Measurements from ENCODE around the gene FYN.
A peak's percentile ranks its signal among the peaks of the same experiment; 100 is the strongest.
"Not testable (repeated sequence)": the region's sequence is repeated elsewhere in the genome, so short reads cannot be mapped to it uniquely, and the experiment has no call there.

Gene FYN

DNA sequence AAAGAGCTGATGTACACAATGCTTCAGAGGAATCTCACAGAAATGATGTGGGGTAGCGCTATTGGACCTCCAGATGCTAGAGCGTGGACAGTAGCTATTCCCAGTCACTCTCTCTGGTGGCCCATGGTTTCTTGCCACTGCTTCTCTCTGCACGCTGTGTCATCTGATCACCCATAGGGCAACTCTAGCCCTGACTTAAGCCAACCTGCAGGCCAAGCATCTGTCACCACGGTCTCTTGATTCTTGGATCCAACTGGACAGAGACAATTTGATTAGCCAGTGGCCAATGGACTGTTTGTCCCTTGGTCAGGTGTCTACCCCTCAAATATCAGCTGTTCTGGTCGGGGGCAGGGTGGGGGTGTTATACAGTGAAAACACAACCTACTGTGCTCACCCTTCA, 225.2 kb downstream of the FYN start:
- DNase-seq: no peak

GRCh38 chr6:111646942-111647341, 226.3 kb downstream of the FYN start:
- DNase-seq: no peak

DNA sequence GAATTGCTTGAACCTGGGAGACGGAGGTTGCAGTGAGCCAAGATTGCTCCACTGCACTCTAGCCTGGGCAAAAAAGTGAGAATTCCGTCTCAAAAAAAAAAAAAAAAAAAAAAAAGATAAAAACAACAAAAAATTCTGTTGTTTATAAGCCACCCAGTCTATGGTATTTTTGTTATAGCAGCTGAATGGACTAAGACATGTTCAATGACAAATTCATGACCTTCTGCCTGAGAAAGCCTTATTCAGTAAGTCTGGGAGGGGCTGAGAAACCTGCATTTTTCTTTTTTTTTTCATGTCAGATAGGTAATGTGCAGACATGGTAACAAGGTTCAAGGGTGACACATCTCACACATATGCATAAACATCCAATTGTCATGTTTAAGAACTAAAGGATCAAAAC, 227.2 kb downstream of the FYN start:
- no peak for DNase-seq

DNA sequence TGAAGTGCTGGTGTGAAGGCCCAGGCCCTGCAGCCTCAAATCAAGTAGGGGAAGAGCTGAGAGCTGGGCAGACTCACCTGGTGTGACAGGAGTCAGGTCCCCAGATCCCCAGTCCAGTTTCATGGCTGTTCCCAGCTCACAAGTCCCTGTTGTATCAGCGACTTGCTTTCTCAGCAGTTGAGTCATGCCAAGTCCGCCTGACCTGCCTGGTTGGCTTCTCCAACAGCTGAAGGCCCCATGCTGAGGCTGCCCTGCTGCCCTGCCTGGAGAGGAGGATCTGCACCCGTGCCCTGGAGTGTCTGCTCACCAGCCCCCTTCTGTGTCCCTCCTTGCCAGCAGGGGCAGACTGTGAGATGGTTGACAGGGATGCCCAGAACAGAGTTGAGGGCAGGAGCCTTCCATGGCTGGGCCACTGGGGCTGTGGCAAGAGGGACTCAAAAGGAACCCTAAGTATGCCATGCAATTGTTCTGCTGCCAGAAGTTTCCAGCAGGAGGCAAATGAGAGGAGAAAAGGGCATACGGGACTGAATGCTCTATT, 228.3 kb downstream of the FYN start:
- no peak for DNase-seq

- DNase-seq: peak; percentile 32
Measured at GRCh38 chr6:111642463-111643158, 230.6 kb downstream of the FYN start.

- no peak for DNase-seq
Measured at GRCh38 chr6:111639266-111639665, 234.0 kb downstream of the FYN start.

- DNase-seq: not testable (repeated sequence)
Measured at GRCh38 chr6:111634981-111635380, 238.3 kb downstream of the FYN start.

DNA sequence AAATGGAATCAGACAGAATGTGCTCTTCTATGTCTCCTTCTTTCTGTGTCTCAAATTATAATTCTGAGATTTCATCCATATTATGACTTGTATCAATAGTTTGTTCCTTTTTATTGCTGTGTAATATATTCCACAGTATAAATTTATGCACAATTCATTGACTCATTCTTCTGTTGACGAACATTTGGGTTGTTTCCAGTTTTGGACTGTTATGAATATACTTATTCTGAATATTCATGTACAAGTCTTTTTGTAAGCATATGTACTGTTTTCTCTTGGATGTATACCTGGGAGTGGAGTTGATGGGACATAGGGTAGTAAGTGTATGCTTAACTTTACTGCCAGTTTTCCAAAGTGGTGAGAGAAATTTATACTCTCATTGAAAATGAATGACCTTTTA, 239.4 kb downstream of the FYN start:
- DNase-seq: no peak

DNA sequence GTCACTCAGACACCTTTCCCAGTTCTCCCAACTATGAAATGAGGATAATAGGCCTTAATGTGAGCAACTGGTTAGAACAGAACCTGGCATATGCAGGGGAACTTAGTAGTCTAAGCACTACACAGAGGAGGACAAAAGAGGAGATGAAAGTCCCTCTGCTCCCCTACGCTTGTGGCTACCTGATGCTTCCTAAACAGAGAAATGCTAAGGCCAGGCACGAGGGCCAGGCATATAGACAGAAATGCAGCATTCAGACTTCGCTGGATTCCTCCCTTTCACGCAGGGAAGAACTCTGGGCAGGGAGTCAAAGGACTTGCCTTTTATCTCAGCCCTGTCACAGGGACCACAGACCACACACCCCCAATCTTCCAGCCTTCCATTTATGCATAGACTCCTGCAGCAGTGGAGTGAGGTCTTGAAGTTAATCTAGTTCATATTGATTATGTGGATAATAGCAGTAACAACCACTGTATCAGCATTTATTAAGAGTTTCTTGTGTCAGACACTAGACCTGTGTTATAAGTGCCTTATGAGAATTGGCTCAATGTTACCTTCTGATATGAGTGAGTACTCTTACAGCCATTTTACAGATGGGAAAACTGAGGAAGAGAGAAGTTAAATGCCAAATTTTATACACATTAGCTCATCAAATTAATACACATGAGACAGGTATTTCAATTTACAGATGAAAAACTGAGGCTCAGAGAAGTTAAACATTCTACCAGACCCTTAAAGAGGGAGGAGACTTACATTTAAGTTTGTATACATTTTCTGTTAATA, 240.6 kb downstream of the FYN start:
- DNase-seq: no peak

DNA sequence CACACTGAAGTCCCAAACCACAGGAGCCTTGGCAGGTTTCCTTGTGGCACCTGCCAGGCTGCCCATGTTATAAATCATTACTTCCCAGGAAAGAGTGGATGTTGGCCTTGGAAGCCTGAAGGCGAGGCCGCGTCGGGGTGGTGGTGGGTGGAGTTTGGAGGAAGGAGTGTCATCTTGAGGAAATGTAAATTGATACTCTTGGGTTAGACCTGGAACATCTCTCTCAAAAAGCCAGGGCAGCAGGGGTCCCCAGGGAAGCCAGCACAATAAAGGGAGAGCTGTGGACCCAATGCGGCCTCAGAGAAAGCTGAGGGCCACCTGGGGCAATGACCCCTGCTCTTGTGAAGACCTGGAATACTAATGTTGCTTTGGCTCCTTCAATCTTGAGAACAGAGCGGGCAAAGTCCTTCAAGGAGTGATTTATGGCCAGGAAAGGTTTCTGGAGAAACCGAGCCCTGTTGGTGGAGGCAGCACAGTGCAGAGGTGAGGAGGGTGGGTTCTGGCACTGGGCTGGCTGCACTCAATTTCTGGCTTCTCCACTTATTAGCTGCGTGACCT, 241.3 kb downstream of the FYN start:
- DNase-seq: no peak

DNA sequence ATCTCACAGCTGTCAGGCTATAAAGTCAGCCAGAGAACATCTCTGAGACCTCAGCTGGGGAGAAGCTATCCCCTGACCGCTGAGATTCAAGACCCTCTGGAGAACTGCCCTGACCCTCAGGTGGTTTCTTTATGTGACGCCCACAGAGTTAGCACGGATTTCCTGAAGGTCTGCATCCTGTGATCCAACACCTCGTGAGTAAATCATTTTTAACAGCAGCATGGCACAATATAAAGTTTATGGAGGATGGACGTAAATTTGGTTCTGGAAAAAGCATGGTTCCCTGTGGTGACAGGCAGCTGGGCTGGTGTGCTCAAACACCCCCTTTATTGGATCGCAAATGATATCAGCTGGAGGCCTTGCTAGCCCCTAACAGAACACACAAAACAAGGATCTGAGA, 242.2 kb downstream of the FYN start:
- DNase-seq: no peak

DNA sequence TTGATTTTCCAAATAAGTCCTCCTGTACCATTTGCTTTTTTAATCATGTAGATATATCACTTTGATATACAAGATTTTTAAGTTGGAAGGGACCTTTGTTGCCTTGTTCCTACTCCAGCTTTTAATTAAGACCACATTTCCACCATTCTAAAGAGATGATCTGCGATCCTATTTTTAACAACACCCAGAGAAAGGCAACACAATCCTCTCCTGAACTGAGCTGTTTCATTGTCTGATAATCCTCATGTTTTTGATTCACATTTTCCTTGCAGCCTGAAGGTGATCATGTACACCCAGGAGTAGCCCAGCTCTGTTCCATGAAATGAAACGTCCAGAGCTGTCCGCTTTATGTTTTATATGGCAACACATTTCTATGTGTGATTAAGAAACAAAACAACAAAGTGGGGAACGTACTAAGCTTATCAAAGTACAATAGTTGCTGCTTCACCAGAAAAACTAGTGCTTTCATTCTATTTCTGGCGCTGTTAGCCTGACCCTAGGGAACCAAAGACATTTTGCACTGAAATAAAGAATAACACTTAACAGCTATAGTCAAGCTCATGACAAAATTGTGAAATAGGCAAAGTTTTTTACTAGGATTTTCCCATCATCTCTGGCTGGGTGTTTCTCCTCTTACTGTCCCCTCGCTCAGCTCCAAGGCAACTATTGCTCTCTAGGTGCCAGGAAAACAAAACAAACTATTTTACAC, 245.0 kb downstream of the FYN start:
- DNase-seq: no peak

GRCh38 chr6:111626441-111626840, 246.8 kb downstream of the FYN start:
- no peak for DNase-seq

DNA sequence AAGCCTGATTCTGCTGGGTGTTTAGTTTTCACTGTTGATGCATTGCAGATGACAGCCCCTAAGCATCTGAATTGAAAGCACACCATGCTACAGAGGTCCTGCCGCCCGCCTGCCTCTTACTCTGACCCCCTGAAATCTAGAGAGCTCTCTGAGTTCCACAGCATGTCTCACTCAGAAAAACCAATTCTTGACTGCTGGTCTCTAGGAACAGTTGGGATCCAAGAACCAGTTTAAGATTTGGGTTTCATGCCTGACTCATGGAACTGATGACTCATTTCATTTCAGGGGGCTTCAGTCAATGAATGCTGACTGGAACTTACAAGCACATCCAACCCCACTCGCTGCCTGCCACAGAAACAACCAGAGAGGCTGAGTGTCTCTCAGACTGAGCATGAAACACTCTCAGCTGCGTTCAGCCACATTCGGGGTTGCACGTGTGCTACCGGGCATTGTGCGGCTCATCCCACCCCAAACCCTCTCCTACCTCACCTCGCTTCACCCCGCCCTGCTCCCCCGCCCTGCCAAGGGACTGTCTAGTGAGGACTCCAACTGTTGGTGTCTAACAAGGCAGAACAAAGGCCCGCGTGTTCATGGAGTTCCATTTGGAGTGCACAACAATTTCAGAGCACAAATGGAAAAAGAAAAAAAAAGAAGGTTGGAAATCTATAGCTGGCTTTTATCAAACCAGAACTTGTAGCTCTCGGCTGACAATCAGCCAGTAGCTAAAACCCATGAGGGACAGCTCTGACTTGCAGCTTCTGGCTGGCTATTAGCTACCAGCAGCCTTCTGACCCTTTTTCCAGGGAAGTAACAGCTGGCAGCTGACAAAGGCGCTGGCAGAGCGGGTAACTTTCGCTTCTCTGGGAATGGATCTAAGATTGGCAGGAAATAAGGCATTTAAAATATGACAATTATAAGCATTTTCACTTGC, 247.5 kb downstream of the FYN start:
- DNase-seq: no peak

DNA sequence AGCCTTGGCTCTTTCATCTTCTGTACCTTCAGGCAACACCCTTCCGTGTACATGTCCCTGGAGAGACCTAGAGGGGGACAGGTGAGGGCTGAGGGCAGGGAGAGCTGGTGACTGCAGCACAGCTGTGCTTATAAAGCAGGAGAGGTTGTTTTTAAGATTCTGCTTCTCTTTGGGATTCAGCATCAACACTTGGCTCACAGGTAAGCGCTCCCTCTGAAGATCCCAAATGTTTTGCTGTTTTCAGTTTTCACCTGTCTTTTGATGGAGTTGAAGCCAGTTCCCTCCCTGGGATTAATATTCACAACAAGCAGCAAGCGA, 248.2 kb downstream of the FYN start:
- DNase-seq: no peak

- no peak for DNase-seq
Measured at GRCh38 chr6:111624401-111625098, 248.7 kb downstream of the FYN start.

DNA sequence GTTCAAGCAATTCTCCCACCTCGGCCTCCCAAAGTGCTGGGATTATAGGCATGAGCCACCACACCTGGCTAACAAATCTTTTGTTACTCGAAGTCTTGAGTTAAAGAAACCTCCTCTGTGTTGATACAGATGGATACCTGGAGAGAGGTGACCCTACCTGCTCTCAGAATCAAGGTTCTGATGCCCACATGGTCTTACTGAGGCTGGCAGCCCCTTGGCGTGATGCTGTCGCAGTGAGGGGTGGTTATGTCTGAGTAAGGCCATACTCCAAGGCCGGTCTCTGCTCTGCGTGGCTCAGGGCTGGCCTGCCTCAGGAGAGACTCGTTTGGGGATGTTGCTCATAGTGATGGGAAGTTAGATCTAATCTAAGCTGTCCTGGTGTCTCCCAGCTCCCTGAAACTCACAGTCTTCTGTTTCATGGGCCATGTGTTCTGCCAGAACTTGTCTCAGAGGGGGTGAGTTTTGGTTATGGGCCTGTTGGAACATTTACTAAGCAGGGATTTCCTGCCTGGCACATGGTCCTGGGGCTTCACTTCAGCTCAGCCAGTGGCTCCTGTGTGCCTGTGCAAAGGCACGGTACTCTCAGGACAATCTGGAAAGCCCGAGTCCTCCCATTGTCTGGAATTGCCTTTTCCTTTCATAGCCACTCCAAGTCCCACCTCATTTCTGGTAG, 250.1 kb downstream of the FYN start:
- no peak for DNase-seq

DNA sequence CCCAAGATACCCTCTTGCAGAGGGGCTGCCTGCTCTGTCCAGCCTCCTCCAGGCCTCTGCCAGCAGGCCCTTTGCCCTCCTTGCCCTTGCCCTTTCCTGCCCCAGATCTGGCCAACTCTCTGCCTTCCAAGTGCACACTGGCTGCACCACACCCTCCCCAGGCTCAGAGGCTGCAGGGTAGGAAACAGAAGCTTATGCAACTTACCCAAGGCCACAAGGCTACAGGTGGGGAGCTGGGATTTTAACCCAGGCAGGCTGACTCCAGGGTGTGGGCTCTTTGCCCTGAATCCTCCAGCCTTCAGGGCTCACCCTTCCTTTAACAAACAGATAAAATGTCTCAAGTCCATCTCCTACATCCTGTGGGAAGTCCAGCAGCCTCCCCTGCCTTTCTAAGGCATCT, 253.1 kb downstream of the FYN start:
- no peak for DNase-seq

GRCh38 chr6:111618407-111618806, 254.8 kb downstream of the FYN start:
- DNase-seq: no peak

DNA sequence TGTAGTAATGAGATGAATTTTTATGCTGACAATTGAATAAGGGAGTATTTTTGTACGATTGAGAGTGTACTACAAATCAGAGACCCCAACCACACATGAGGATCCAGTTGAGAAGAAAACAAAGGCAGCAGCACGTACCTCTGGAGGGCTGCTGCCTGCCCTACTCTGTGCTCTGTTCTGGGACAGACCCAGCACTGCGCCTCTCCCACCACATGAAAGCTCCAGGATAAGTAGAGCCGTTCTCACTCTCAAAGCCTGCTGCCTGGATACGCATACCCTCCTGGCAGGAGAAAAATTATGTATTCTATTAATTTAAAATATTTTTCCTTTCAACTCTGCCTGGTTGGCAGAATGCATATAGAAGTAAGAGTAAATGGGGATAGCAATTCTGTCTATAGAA, 256.1 kb downstream of the FYN start:
- DNase-seq: no peak

DNA sequence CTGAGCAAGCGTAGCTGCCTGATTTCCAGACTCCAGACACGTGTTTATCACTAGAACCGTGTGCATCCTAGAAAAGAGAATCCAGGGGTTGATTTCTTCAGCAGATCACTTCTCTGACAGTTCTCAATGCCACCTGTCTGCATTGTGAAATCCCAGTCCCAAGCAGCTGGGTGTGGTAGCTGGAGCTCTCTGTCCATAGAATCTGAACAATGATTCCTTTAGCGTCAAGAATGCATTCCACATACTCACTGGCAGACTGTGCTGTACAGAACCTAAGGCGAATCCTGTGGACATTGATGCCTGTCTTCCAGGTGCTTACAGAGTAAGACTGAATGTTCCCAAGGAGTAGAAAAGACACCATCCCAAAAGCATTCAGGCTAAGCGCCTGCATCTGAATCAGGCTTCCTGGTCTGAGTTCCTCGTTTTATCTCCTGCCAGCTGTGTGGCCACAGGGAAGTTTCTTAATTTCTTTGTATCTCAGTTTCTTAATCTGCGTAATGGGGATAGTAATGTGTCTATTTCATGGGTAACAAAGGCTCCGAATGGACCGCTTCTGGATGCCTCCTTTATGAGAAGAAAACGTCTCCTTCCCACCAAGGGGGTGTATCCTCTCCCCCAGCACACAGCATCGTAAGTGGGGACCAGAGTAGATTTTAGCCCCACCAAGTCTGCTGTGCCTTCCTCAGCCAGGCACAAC, 257.2 kb downstream of the FYN start:
- DNase-seq: no peak
